Stimulated activated CD8-positive, alpha-beta memory T cell treated with anti-CD3 and anti-CD28 coated beads, Interleukin-4, amount 100 ng/mL, for 4 hours (primary cell): ENCODE results near the gene KLRB1.
"Not testable (repeated sequence)": the region's sequence is repeated elsewhere in the genome, so short reads cannot be mapped to it uniquely, and the experiment has no call there.

Experiments used
- DNase-seq, 2 donors: peaks; one replicate each; pipeline ENCODE4 v3.0.0-alpha.2; 2020; ENCODE audit warnings: low read depth in 2 of 2, low spot score in 1 of 2

The KLRB1 gene

GRCh38 chr12:9625019-9625418 lies 17.3 kb upstream of the KLRB1 start:
- no peak for DNase-seq

GRCh38 chr12:9619411-9620179 lies 11.9 kb upstream of the KLRB1 start:
- DNase-seq = no peak

- DNase-seq = not testable (repeated sequence)
Observed at GRCh38 chr12:9618906-9619305, 11.2 kb upstream of the KLRB1 start.

GRCh38 chr12:9617124-9617523 lies 9.4 kb upstream of the KLRB1 start:
- no peak for DNase-seq

GRCh38 chr12:9615420-9616136 lies 7.9 kb upstream of the KLRB1 start:
- DNase-seq = no peak

GRCh38 chr12:9610606-9611005 lies 2.9 kb upstream of the KLRB1 start:
- DNase-seq = not testable (repeated sequence)

GRCh38 chr12:9606736-9607372 lies 862 bp downstream of the KLRB1 start:
- no peak for DNase-seq

GRCh38 chr12:9606247-9606646 lies 1.5 kb downstream of the KLRB1 start:
- no peak for DNase-seq

- DNase-seq = no peak
Observed at GRCh38 chr12:9605483-9605882, 2.2 kb downstream of the KLRB1 start.

- no peak for DNase-seq
Observed at GRCh38 chr12:9604287-9604686, 3.4 kb downstream of the KLRB1 start.

GRCh38 chr12:9600426-9600825 lies 7.3 kb downstream of the KLRB1 start:
- DNase-seq = not testable (repeated sequence)

- DNase-seq = no peak
Observed at GRCh38 chr12:9598363-9598762, 9.4 kb downstream of the KLRB1 start.

GRCh38 chr12:9597365-9597764 lies 10.4 kb downstream of the KLRB1 start:
- no peak for DNase-seq

- no peak for DNase-seq
Observed at GRCh38 chr12:9590441-9590840, 17.3 kb downstream of the KLRB1 start.

GRCh38 chr12:9588749-9589148 lies 19.0 kb downstream of the KLRB1 start:
- no peak for DNase-seq

- DNase-seq = no peak
Observed at GRCh38 chr12:9587987-9588600, 19.6 kb downstream of the KLRB1 start.

- not testable (repeated sequence) for DNase-seq
Observed at GRCh38 chr12:9577729-9578128, 30.0 kb downstream of the KLRB1 start.

- not testable (repeated sequence) for DNase-seq
Observed at GRCh38 chr12:9567151-9567550, 40.6 kb downstream of the KLRB1 start.

GRCh38 chr12:9566113-9566512 lies 41.6 kb downstream of the KLRB1 start:
- not testable (repeated sequence) for DNase-seq

- not testable (repeated sequence) for DNase-seq
Observed at GRCh38 chr12:9564418-9564817, 43.3 kb downstream of the KLRB1 start.

GRCh38 chr12:9562841-9563453 lies 44.8 kb downstream of the KLRB1 start:
- not testable (repeated sequence) for DNase-seq
